DMS 273 (cell line): ENCODE measurements around the gene HOXA3.

Experiments
- DNase-seq: peaks from one replicate; lab custom pipeline; 2025; ENCODE audit not compliant: unreplicated experiment; lab: John Stamatoyannopoulos, UW

Gene HOXA3

GRCh38 chr7:27116962-27117886, 35.2 kb downstream of the HOXA3 start:
- DNase-seq = no peak

- no peak for DNase-seq
Measured at GRCh38 chr7:27116031-27116961, 36.1 kb downstream of the HOXA3 start.

GRCh38 chr7:27115221-27116026, 37.0 kb downstream of the HOXA3 start:
- DNase-seq = no peak

GRCh38 chr7:27114881-27115220, 37.5 kb downstream of the HOXA3 start:
- DNase-seq = no peak

- DNase-seq = peak; percentile 76
Measured at GRCh38 chr7:27113991-27114769, 38.2 kb downstream of the HOXA3 start.

- peak; percentile 78 for DNase-seq
Measured at GRCh38 chr7:27112955-27113949, 39.1 kb downstream of the HOXA3 start.

GRCh38 chr7:27112361-27112760, 40.0 kb downstream of the HOXA3 start:
- no peak for DNase-seq

GRCh38 chr7:27111751-27112277, 40.6 kb downstream of the HOXA3 start:
- no peak for DNase-seq

GRCh38 chr7:27111042-27111750, 41.2 kb downstream of the HOXA3 start:
- DNase-seq = no peak

GRCh38 chr7:27110186-27111031, 42.0 kb downstream of the HOXA3 start:
- DNase-seq = no peak

- DNase-seq = no peak
Measured at GRCh38 chr7:27109466-27110185, 42.8 kb downstream of the HOXA3 start.

- no peak for DNase-seq
Measured at GRCh38 chr7:27108390-27109127, 43.8 kb downstream of the HOXA3 start.

GRCh38 chr7:27107391-27108381, 44.7 kb downstream of the HOXA3 start:
- no peak for DNase-seq

- DNase-seq = no peak
Measured at GRCh38 chr7:27106901-27107240, 45.5 kb downstream of the HOXA3 start.
